Ramos (cell line): ENCODE data around the gene NPHP4.

Experiments used
- in situ Hi-C: fragments of 300-500 bp; cut with MboI; formaldehyde crosslinking; loops from one replicate; pipeline ENCODE4 v1.14.3; 2022; ENCODE audit warnings: low sequenced_read_pairs; ENCODE audit not compliant: unreplicated experiment

The NPHP4 gene

GRCh38 chr1:5976726-5977493 is 15.3 kb downstream of the NPHP4 start:
- in situ Hi-C loops, result no loop called here

GRCh38 chr1:5976231-5976630 is 16.0 kb downstream of the NPHP4 start:
- in situ Hi-C loops, result no loop called here

GRCh38 chr1:5975133-5975880 is 16.9 kb downstream of the NPHP4 start:
- in situ Hi-C loops, result no loop called here

DNA sequence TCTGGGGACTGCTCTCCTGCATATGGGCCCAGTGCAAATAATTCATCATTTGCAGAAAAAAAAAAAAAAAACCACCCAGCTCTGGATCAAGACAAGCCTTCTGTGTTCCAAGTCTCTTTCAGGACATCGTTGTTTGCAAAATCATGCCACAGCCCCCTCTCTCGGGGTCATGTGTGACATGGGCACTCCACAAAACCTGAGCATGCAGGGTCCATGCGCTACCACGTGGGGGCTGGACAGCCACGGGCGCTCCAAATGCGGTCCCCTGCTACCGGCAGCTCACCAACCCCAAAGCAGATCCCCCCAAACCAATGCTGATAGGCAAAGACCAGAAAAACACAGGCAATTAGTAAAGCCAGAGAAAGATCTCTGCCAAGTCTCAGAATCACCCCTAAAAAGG is 17.6 kb downstream of the NPHP4 start:
- in situ Hi-C loops, result no loop called here

- in situ Hi-C loops, result no loop called here
Measured at GRCh38 chr1:5973771-5974170, 18.5 kb downstream of the NPHP4 start.

GRCh38 chr1:5972198-5972520 is 20.1 kb downstream of the NPHP4 start:
- in situ Hi-C loops, result no loop called here

DNA sequence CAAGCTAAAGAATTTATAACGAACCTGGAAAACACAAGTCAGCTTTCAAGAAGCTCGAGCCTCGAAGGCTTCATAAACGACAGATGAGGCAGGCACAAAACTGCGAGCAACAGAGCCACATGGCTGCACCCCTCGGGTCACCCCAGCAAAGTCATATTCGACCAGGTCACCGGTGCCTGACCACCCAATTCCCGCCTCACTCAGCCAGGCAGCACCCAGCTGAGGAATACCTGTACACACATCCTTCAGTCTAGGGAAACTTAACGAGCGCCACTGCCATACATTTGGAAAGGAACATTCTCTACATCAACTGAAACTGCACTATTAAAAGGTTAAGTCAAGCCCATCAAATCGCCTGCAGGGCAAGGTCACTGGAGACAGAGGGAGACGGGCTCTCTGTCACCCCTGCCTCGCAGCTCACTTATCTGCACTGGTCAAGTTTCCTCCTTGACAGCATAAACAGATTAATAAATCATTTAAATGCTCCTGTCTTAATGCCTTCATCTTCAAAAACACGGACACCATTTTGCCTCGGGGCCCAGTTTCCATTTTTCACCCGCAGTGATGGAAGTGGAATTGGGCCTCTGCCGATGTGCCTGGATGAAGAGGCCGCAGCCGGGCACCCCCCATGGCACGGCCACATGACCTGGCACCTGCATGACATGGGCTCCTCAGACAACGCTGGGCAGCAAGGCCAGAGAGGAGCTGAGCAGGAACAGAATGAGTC is 20.6 kb downstream of the NPHP4 start:
- in situ Hi-C loops, result no loop called here

DNA sequence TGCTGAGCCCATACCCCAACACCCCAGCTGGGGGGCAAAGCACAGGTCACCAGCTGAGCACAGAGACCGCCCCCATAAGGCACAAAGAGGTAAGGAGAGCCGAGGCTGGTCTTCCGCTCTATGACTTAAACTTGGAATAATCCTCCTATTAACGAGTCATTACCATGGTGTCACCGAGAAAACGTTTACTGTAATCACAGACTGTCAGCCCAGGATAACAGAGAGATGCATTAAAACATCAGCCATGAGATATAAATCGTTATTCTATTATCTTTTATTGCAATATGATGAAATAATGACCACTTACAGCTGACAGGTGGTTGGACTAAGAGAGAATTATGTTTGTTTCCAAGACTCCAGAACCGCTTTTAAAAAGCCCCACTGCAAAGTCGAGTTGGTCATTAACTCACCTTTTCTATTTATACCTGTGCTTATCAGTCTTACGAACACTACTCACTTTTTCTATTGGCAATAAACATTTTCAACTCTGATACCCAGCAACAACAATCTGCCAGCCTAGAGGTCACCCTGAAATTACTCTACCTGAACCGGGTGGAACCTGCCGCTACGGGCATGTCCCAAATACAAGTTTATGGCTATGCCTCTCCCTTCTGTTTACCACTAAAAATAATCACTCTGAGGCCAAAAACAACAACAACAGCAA is 21.5 kb downstream of the NPHP4 start:
- in situ Hi-C loops, result no loop called here

- in situ Hi-C loops, result no loop called here
Measured at GRCh38 chr1:5969168-5969567, 23.1 kb downstream of the NPHP4 start.

GRCh38 chr1:5968161-5968736 is 24.0 kb downstream of the NPHP4 start:
- in situ Hi-C loops, result no loop called here

DNA sequence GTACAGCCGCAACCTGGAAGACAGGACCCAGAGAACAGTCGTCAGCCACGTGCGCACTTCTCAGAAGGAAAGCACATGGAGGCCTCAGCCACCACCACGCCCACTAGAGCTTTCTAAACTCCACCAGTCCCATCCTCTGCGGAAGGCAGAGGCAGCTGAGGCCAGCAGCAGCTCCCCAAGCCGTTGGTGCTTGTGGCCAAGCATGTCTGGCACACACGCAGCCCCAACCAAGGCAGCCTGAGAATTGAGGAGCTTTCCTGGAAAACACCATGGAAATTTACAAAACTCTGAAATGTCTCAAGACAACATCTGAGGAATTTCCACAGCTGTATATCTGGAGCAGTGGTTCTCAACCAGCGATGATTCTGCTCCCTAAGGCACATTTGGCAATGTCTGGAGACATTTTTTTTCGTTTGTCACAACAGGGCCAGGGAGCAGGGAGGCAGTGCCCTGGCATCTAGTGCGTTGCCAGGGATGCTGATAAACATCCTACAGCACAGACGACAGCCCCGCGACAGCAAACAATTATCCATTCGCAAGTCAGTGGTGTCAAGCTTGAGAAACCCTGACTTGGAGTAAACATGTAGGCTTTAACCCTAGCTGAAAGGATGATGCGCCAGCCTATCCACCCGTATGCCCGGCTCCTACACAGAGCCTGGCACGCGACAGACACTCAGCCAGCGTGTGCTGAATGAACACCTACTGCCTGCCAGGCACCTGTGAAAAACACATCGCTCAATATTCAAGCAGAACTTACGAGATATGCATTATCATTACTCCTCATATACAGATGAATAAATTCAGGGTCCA is 24.7 kb downstream of the NPHP4 start:
- in situ Hi-C loops, result no loop called here

DNA sequence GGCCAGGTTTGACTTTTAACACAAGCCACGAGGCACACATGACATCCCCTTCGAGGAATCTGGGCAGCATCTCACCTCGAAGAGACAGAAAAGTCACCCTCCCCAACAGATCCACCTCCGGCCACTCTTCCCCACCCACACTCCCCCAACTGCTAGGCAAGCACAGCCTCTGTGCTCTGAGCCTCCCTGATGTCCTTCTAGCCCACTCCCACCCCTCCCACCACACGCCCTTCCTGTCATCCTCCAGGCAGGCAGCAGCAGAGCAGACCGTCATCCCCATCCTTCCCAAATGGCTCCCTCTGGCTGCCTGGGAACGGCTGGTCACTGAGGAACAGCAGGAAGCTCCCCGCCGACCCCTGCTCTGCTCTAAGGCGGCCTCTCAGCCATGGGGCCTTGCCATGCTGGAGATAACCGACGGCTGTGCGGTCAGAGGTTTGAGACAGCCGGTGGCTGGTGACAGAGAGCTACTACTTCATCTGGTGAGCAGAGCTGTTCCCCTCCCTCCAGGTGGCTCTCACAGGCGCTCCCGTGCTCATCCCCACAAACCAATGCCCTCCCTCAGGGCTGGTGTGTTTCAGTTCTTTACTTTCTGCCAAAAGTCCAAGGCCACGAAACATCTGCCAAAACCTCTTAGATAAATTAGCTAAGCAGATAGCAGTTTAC is 25.6 kb downstream of the NPHP4 start:
- in situ Hi-C loops, result no loop called here

DNA sequence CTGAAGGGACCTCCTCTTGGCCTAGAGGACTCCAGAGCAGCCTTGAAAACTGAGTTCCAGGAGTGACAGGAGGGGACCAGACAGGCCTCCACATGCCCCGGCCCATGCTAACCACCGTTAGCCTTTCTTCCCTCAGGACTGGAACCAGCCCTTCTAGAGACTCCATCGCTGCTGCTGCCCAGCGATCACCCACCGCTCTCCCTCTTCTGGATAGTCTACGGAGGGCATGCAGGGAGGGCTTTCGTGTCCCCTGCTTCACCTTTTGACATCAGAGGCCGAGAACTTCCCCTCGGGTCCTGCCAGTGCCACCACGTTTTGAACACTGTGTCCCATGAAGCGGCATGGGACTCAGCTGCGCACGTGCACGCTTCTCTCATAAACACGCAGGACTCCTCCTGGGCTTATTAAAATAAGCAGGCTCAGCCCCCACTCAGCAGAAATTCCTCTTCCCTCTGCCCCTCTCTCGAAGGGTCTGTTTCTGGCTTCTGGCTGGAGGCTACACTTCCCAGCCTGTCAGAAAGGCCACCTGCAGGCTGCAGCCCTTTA is 26.6 kb downstream of the NPHP4 start:
- in situ Hi-C loops, result no loop called here

GRCh38 chr1:5962265-5963105 is 29.7 kb downstream of the NPHP4 start:
- in situ Hi-C loops, result no loop called here

DNA sequence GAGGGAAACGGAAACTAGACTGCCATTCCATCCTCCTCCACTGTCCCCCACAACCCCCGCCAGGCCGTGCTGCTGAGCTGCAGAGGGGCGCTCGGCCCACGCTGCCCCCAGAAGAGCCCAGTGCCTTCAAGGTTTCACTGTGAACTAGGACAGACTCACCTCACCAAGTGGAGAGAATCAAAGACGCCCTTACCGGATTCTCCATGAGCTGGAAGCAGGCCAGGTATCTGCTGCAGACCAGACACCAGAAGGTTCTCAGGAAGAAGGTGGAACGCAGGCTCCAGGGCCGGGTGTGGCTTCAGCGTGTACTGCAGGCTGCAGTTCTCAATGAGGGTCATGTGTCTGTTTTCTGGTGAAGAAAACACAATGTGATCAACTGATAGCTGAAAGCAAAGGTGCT is 30.6 kb downstream of the NPHP4 start:
- in situ Hi-C loops, result no loop called here

GRCh38 chr1:5960336-5960735 is 31.9 kb downstream of the NPHP4 start:
- in situ Hi-C loops, result no loop called here

DNA sequence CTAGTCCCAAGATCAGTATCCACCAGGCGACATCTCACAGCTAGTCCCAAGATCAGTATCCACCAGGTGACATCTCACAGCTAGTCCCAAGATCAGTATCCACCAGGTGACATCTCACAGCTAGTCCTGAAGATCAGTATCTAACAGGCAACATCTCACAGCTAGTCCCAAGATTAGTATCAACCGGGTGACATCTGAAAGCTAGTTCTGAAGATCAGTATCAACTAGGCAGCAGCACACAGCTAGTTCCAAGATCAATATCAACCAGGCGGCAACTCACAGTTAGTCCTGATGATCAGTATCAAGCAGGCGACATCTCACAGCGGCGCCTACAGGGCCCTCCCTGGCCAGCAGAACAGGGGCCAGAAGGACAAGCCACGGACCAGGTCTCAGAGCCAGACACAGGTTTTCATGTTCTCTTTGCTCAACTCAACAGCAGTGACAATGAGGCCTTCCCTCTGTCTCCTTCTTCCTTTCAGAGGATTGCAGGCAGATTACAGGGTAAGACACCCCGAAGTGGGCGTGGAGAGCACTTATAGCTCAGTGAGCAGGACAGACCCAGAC is 32.5 kb downstream of the NPHP4 start:
- in situ Hi-C loops, result no loop called here

- in situ Hi-C loops, result no loop called here
Measured at GRCh38 chr1:5959087-5959486, 33.1 kb downstream of the NPHP4 start.
